IPS-NIHi11 (cell line): Measurements from ENCODE around the gene PAPSS2.
"Not testable (repeated sequence)": the region's sequence is repeated elsewhere in the genome, so short reads cannot be mapped to it uniquely, and the experiment has no call there.

Experiments used
- DNase-seq: peaks from one replicate; pipeline ENCODE4 v3.0.0; 2012; ENCODE audit warnings: mixed read lengths, low spot score

PAPSS2 gene

GRCh38 chr10:87659571-87660483 is at the start of gene PAPSS2:
Gene PAPSS2, plus strand, starts transcription at chr10:87659878. Its CDS starts 104 bp downstream, at chr10:87659982.
- peak; percentile 80 for DNase-seq

- DNase-seq = not testable (repeated sequence)
These were observed 48.3 kb upstream of the PAPSS2 start for GRCh38 chr10:87611341-87611740.

- no peak for DNase-seq
These were observed 47.6 kb upstream of the PAPSS2 start for GRCh38 chr10:87612115-87612514.

GRCh38 chr10:87613751-87614150 is 45.9 kb upstream of the PAPSS2 start:
- no peak for DNase-seq

GRCh38 chr10:87615856-87616255 is 43.8 kb upstream of the PAPSS2 start:
- DNase-seq = no peak

- no peak for DNase-seq
These were observed 42.2 kb upstream of the PAPSS2 start for GRCh38 chr10:87617503-87617902.

- no peak for DNase-seq
These were observed 40.9 kb upstream of the PAPSS2 start for GRCh38 chr10:87618566-87619423.

GRCh38 chr10:87619705-87620104 is 40.0 kb upstream of the PAPSS2 start:
- no peak for DNase-seq

GRCh38 chr10:87621440-87621839 is 38.2 kb upstream of the PAPSS2 start:
- DNase-seq = not testable (repeated sequence)

- no peak for DNase-seq
These were observed 37.2 kb upstream of the PAPSS2 start for GRCh38 chr10:87622314-87623004.

GRCh38 chr10:87623191-87623590 is 36.5 kb upstream of the PAPSS2 start:
- no peak for DNase-seq

- no peak for DNase-seq
These were observed 34.0 kb upstream of the PAPSS2 start for GRCh38 chr10:87625661-87626060.

- DNase-seq = no peak
These were observed 33.2 kb upstream of the PAPSS2 start for GRCh38 chr10:87626422-87626892.

- no peak for DNase-seq
These were observed 29.5 kb upstream of the PAPSS2 start for GRCh38 chr10:87630171-87630570.

- DNase-seq = no peak
These were observed 27.2 kb upstream of the PAPSS2 start for GRCh38 chr10:87632454-87632853.

- no peak for DNase-seq
These were observed 25.4 kb upstream of the PAPSS2 start for GRCh38 chr10:87634311-87634710.

GRCh38 chr10:87635498-87636312 is 24.0 kb upstream of the PAPSS2 start:
- no peak for DNase-seq

GRCh38 chr10:87636313-87636915 is 23.3 kb upstream of the PAPSS2 start:
- DNase-seq = no peak

- DNase-seq = no peak
These were observed 20.2 kb upstream of the PAPSS2 start for GRCh38 chr10:87639493-87639892.

GRCh38 chr10:87640043-87640442 is 19.6 kb upstream of the PAPSS2 start:
- DNase-seq = no peak

- no peak for DNase-seq
These were observed 17.2 kb upstream of the PAPSS2 start for GRCh38 chr10:87642486-87642885.
